ENCODE results near the gene IL27RA. TPM values are rescaled to one million over a fixed set of nuclear protein-coding genes. Genes with fewer than 3 reads are reported as not detected.
A peak's percentile ranks its signal among the peaks of the same experiment; 100 is the strongest.

The IL27RA gene
- total RNA-seq, 1 donor from 2014 or later = 5.0 TPM

GRCh38 chr19:14056069-14056666 lies 24.6 kb downstream of the IL27RA start:
- peaks cover 6% of the 10 kb centered on the region for H3K4me1 Mint-ChIP-seq
- no peak for DNase-seq (ENCODE audit: low read depth, low spot score)
- TF ChIP-seq CTCF (conservative IDR thresholded peaks at IDR 0.05) = no peak
- H3K27ac Mint-ChIP-seq (ENCODE audit: unreplicated experiment) = no peak overlapping the region
- H3K4me3 Mint-ChIP-seq = no peak overlapping the region
- H3K9me3 Mint-ChIP-seq = no peaks in the 10 kb centered on the region
- H3K27me3 Mint-ChIP-seq (ENCODE audit: low read depth) = peaks cover 41% of the 10 kb centered on the region
- H3K36me3 Mint-ChIP-seq (ENCODE audit: low read depth) = no peaks in the 10 kb centered on the region

- Mint-ChIP-seq H3K4me3 (peak overlapping the region; percentile 73), H3K9me3 (no peaks in the 10 kb centered on the region), H3K27ac (ENCODE audit: unreplicated experiment) (no peak overlapping the region), H3K4me1 (peaks cover 6% of the 10 kb centered on the region), H3K27me3 (ENCODE audit: low read depth) (peaks cover 43% of the 10 kb centered on the region), H3K36me3 (ENCODE audit: low read depth) (no peaks in the 10 kb centered on the region)
- no peak for DNase-seq (ENCODE audit: low read depth, low spot score)
- no peak for TF ChIP-seq CTCF (conservative IDR thresholded peaks at IDR 0.05)
These were observed 25.3 kb downstream of the IL27RA start for GRCh38 chr19:14056741-14057356.

GRCh38 chr19:14058182-14059092 lies 26.9 kb downstream of the IL27RA start:
- Mint-ChIP-seq H3K27me3 (ENCODE audit: low read depth) (peaks cover 46% of the 10 kb centered on the region), H3K27ac (ENCODE audit: unreplicated experiment) (no peak overlapping the region), H3K36me3 (ENCODE audit: low read depth) (no peaks in the 10 kb centered on the region), H3K4me1 (peaks cover 6% of the 10 kb centered on the region), H3K4me3 (no peak overlapping the region), H3K9me3 (no peaks in the 10 kb centered on the region)
- no peak for DNase-seq (ENCODE audit: low read depth, low spot score)
- no peak for TF ChIP-seq CTCF (conservative IDR thresholded peaks at IDR 0.05)

- no peak overlapping the region for H3K27ac Mint-ChIP-seq (ENCODE audit: unreplicated experiment)
- TF ChIP-seq CTCF (conservative IDR thresholded peaks at IDR 0.05) = peak; percentile 65
- H3K4me3 Mint-ChIP-seq = no peak overlapping the region
- no peaks in the 10 kb centered on the region for H3K36me3 Mint-ChIP-seq (ENCODE audit: low read depth)
- H3K4me1 Mint-ChIP-seq = peaks cover 6% of the 10 kb centered on the region
- H3K27me3 Mint-ChIP-seq (ENCODE audit: low read depth) = peaks cover 45% of the 10 kb centered on the region
- H3K9me3 Mint-ChIP-seq = no peaks in the 10 kb centered on the region
- DNase-seq (ENCODE audit: low read depth, low spot score) = peak; percentile 36
These were observed 27.5 kb downstream of the IL27RA start for GRCh38 chr19:14059093-14059480.

GRCh38 chr19:14059652-14060155 lies 28.1 kb downstream of the IL27RA start:
- H3K4me3 Mint-ChIP-seq = no peak overlapping the region

More at GRCh38 chr19:14059652-14060155, 28.1 kb downstream of the IL27RA start:
- H3K27me3 Mint-ChIP-seq (ENCODE audit: low read depth) = peaks cover 43% of the 10 kb centered on the region
- no peak for TF ChIP-seq CTCF (conservative IDR thresholded peaks at IDR 0.05)
- no peaks in the 10 kb centered on the region for H3K36me3 Mint-ChIP-seq (ENCODE audit: low read depth)
- no peak for DNase-seq (ENCODE audit: low read depth, low spot score)
- no peak overlapping the region for H3K27ac Mint-ChIP-seq (ENCODE audit: unreplicated experiment)
- H3K4me1 Mint-ChIP-seq = peaks cover 6% of the 10 kb centered on the region
- H3K9me3 Mint-ChIP-seq = no peaks in the 10 kb centered on the region

Measured in neural crest cell (in vitro differentiated cells).